NK-92 treated with Interleukin-12 subunit alpha and Interleukin-12 subunit beta, amount 100 ng/mL, for 24 hours (cell line): Measurements from ENCODE around the gene MSANTD4.
"Not testable (repeated sequence)": the region's sequence is repeated elsewhere in the genome, so short reads cannot be mapped to it uniquely, and the experiment has no call there.

Experiments
- DNase-seq: peaks from one replicate; lab custom pipeline; 2025; lab: John Stamatoyannopoulos, UW

The MSANTD4 gene

GRCh38 chr11:106021967-106022794 is at the start of gene MSANTD4:
TSS of gene MSANTD4 (minus strand) at chr11:106022240. CDS start at chr11:106010917, 11,323 bp downstream.
- DNase-seq: peak; percentile 97

GRCh38 chr11:106070606-106071005 is 48.6 kb upstream of the MSANTD4 start:
- DNase-seq: no peak

GRCh38 chr11:106063009-106063408 is 41.0 kb upstream of the MSANTD4 start:
- DNase-seq: no peak

GRCh38 chr11:106061954-106062949 is 40.2 kb upstream of the MSANTD4 start:
- DNase-seq: no peak

GRCh38 chr11:106061249-106061784 is 39.3 kb upstream of the MSANTD4 start:
- no peak for DNase-seq

- no peak for DNase-seq
Observed at GRCh38 chr11:106059617-106060016, 37.6 kb upstream of the MSANTD4 start.

- DNase-seq: not testable (repeated sequence)
Observed at GRCh38 chr11:106058377-106058776, 36.3 kb upstream of the MSANTD4 start.

- no peak for DNase-seq
Observed at GRCh38 chr11:106051103-106051502, 29.1 kb upstream of the MSANTD4 start.

- no peak for DNase-seq
Observed at GRCh38 chr11:106049727-106050476, 27.9 kb upstream of the MSANTD4 start.

- DNase-seq: no peak
Observed at GRCh38 chr11:106047631-106048030, 25.6 kb upstream of the MSANTD4 start.

- DNase-seq: no peak
Observed at GRCh38 chr11:106043540-106043939, 21.5 kb upstream of the MSANTD4 start.

- no peak for DNase-seq
Observed at GRCh38 chr11:106032861-106033260, 10.8 kb upstream of the MSANTD4 start.

- DNase-seq: no peak
Observed at GRCh38 chr11:106031936-106032335, 9.9 kb upstream of the MSANTD4 start.

- DNase-seq: no peak
Observed at GRCh38 chr11:106031202-106031810, 9.3 kb upstream of the MSANTD4 start.

GRCh38 chr11:106030609-106031008 is 8.6 kb upstream of the MSANTD4 start:
- DNase-seq: no peak

- DNase-seq: no peak
Observed at GRCh38 chr11:106022795-106023275, 795 bp upstream of the MSANTD4 start.

GRCh38 chr11:106021181-106021966 is 666 bp downstream of the MSANTD4 start:
- no peak for DNase-seq

- DNase-seq: no peak
Observed at GRCh38 chr11:106017093-106017492, 4.9 kb downstream of the MSANTD4 start.

- no peak for DNase-seq
Observed at GRCh38 chr11:106015066-106015465, 7.0 kb downstream of the MSANTD4 start.

- no peak for DNase-seq
Observed at GRCh38 chr11:106014620-106015019, 7.4 kb downstream of the MSANTD4 start.
